Activated CD8-positive, alpha-beta T cell treated with anti-CD3 and anti-CD28 coated beads, Interleukin-2, amount 10 ng/mL, durations not matched to agents 7 days and 5 days (primary cell): Measurements from ENCODE around the gene SMARCE1. TPM values are rescaled to one million over a fixed set of nuclear protein-coding genes. Genes with fewer than 3 reads are reported as not detected.

Experiments used
- ATAC-seq: fragments of 150-1000 bp; cut with Tn5 transposase; one replicate; pipeline ENCODE4 v1.10.0; 2021; ENCODE audit warnings: moderate library complexity
- CTCF ChIA-PET: fragments of 350-600 bp; sonication (Branson Sonifier 250); formaldehyde crosslinking; loops from one replicate; lab custom pipeline; 2021; ENCODE audit warnings: antibody characterized with exemption; lab: Charles Lee
- POLR2A ChIA-PET: fragments of 350-600 bp; sonication (Branson Sonifier 250); formaldehyde crosslinking; loops from one replicate; lab custom pipeline; 2021; ENCODE audit warnings: antibody characterized with exemption; lab: Charles Lee
- DNase-seq: peaks from one replicate; pipeline ENCODE4 v3.0.0-alpha.2; 2020
- H3K27ac Mint-ChIP-seq: one replicate; pipeline ENCODE4 v1.8.0; 2021; ENCODE audit warnings: mild to moderate bottlenecking, mixed read lengths
- H3K27me3 Mint-ChIP-seq: one replicate; pipeline ENCODE4 v1.8.0; 2021; ENCODE audit warnings: low read depth, mixed read lengths
- H3K36me3 Mint-ChIP-seq: one replicate; pipeline ENCODE4 v1.8.0; 2021; ENCODE audit warnings: low read depth, mixed read lengths
- H3K4me1 Mint-ChIP-seq: one replicate; pipeline ENCODE4 v1.8.0; 2021; ENCODE audit warnings: low read depth, mixed read lengths
- H3K4me3 Mint-ChIP-seq: one replicate; pipeline ENCODE4 v1.8.0; 2021; ENCODE audit warnings: mild to moderate bottlenecking, mixed read lengths
- H3K9me3 Mint-ChIP-seq: one replicate; pipeline ENCODE4 v1.8.0; 2022; ENCODE audit warnings: mixed read lengths; ENCODE audit not compliant: insufficient read depth
- total RNA-seq, 2 experiments: library from RNA; stranded (reverse); gene quantifications; one replicate each; pipeline ENCODE4 v1.2.3, GENCODE V29; 2021

SMARCE1 gene
- total RNA-seq, 2 experiments from 2014 or later, result 104 to 110 TPM

- peaks cover 56% of the 10 kb centered on the region for H3K4me1 Mint-ChIP-seq
- ChIA-PET CTCF (interaction anchor here (1.1 to 5.0 kb wide), 7 partner anchors 11 to 83 kb away, joined by 3 to 63 read pairs (median 14); partner anchors contain the start of gene CCR7), POLR2A (no interaction called here)
- H3K4me3 Mint-ChIP-seq, result peak overlapping the region; percentile 20
- H3K36me3 Mint-ChIP-seq, result peaks cover 49% of the 10 kb centered on the region
- H3K9me3 Mint-ChIP-seq, result no peaks in the 10 kb centered on the region
- H3K27me3 Mint-ChIP-seq, result no peaks in the 10 kb centered on the region
- ATAC-seq (no peak), DNase-seq (no peak)
- peak overlapping the region; percentile 22 for H3K27ac Mint-ChIP-seq
Observed at GRCh38 chr17:40645291-40645690, 2.3 kb downstream of the SMARCE1 start.

- peaks cover 24% of the 10 kb centered on the region for H3K4me1 Mint-ChIP-seq
- H3K9me3 Mint-ChIP-seq, result no peaks in the 10 kb centered on the region
- CTCF ChIA-PET, result interaction anchor here (0.7 to 1.3 kb wide), 2 partner anchors 9 to 1684 kb away, joined by 3 read pairs; no protein-coding TSS in a partner anchor
- H3K4me3 Mint-ChIP-seq, result no peak overlapping the region
- POLR2A ChIA-PET, result no interaction called here
- H3K27ac Mint-ChIP-seq, result peak overlapping the region; percentile 16
- H3K27me3 Mint-ChIP-seq, result no peaks in the 10 kb centered on the region
- ATAC-seq, result no peak
- no peak for DNase-seq
- H3K36me3 Mint-ChIP-seq, result peaks cover 61% of the 10 kb centered on the region
Observed at GRCh38 chr17:40637931-40638330, 9.7 kb downstream of the SMARCE1 start.

- POLR2A ChIA-PET, result interaction anchor here (0.6 to 0.7 kb wide), 3 partner anchors 9 to 369 kb away, joined by 3 to 5 read pairs (median 4); no protein-coding TSS in a partner anchor
- peak overlapping the region; percentile 12 for H3K27ac Mint-ChIP-seq
- no peak overlapping the region for H3K4me3 Mint-ChIP-seq
- H3K36me3 Mint-ChIP-seq, result peaks cover 68% of the 10 kb centered on the region
- ATAC-seq (no peak), DNase-seq (no peak)
- CTCF ChIA-PET, result interaction anchor here (0.6 to 3.2 kb wide), 6 partner anchors 9 to 432 kb away, joined by 3 to 17 read pairs (median 10); no protein-coding TSS in a partner anchor
- H3K27me3 Mint-ChIP-seq, result no peaks in the 10 kb centered on the region
- no peaks in the 10 kb centered on the region for H3K9me3 Mint-ChIP-seq
- H3K4me1 Mint-ChIP-seq, result peaks cover 7% of the 10 kb centered on the region
Observed at GRCh38 chr17:40633871-40634270, 13.7 kb downstream of the SMARCE1 start.

GRCh38 chr17:40632216-40632615, 15.4 kb downstream of the SMARCE1 start:
- POLR2A ChIA-PET, result no interaction called here
- peaks cover 71% of the 10 kb centered on the region for H3K36me3 Mint-ChIP-seq
- H3K9me3 Mint-ChIP-seq, result no peaks in the 10 kb centered on the region
- ATAC-seq (no peak), DNase-seq (no peak)
- no peaks in the 10 kb centered on the region for H3K27me3 Mint-ChIP-seq
- no peak overlapping the region for H3K4me3 Mint-ChIP-seq
- CTCF ChIA-PET, result no interaction called here
- H3K4me1 Mint-ChIP-seq, result peaks cover 2% of the 10 kb centered on the region
- no peak overlapping the region for H3K27ac Mint-ChIP-seq

- no peak overlapping the region for H3K4me3 Mint-ChIP-seq
- CTCF ChIA-PET, result interaction anchor here (1.1 to 2.5 kb wide), 4 partner anchors 10 to 17 kb away, joined by 4 to 13 read pairs (median 4); no protein-coding TSS in a partner anchor
- no peak for DNase-seq
- H3K36me3 Mint-ChIP-seq, result peaks cover 67% of the 10 kb centered on the region
- ATAC-seq, result no peak
- POLR2A ChIA-PET, result no interaction called here
- peaks cover 9% of the 10 kb centered on the region for H3K4me1 Mint-ChIP-seq
- no peaks in the 10 kb centered on the region for H3K9me3 Mint-ChIP-seq
- no peaks in the 10 kb centered on the region for H3K27me3 Mint-ChIP-seq
- H3K27ac Mint-ChIP-seq, result no peak overlapping the region
Observed at GRCh38 chr17:40629842-40630241, 17.8 kb downstream of the SMARCE1 start.

- H3K27ac Mint-ChIP-seq, result no peak overlapping the region
- peaks cover 34% of the 10 kb centered on the region for H3K36me3 Mint-ChIP-seq
- peaks cover 50% of the 10 kb centered on the region for H3K4me1 Mint-ChIP-seq
- ATAC-seq, result no peak
- ChIA-PET POLR2A (interaction anchor here (0.8 to 2.4 kb wide), 9 partner anchors 8 to 70 kb away, joined by 3 to 10 read pairs (median 4); partner anchors contain the start of gene SMARCE1), CTCF (interaction anchor here (0.8 to 5.3 kb wide), 11 partner anchors 9 to 1038 kb away, joined by 3 to 27 read pairs (median 4); partner anchors contain the start of gene SMARCE1)
- no peaks in the 10 kb centered on the region for H3K27me3 Mint-ChIP-seq
- no peak for DNase-seq
- H3K9me3 Mint-ChIP-seq, result no peaks in the 10 kb centered on the region
- H3K4me3 Mint-ChIP-seq, result no peak overlapping the region
Observed at GRCh38 chr17:40625311-40625710, 22.3 kb downstream of the SMARCE1 start.

- no peaks in the 10 kb centered on the region for H3K27me3 Mint-ChIP-seq
- ATAC-seq (no peak), DNase-seq (no peak)
- H3K36me3 Mint-ChIP-seq, result peaks cover 24% of the 10 kb centered on the region
- no peaks in the 10 kb centered on the region for H3K9me3 Mint-ChIP-seq
- CTCF ChIA-PET, result interaction anchor here (2.9 to 5.3 kb wide), 4 partner anchors 8 to 62 kb away, joined by 17 to 27 read pairs (median 18); partner anchors contain the start of gene SMARCE1
- H3K4me3 Mint-ChIP-seq, result no peak overlapping the region
- peaks cover 64% of the 10 kb centered on the region for H3K4me1 Mint-ChIP-seq
- POLR2A ChIA-PET, result interaction anchor here (0.6 to 2.4 kb wide), 3 partner anchors 10 to 16 kb away, joined by 4 to 10 read pairs (median 5); no protein-coding TSS in a partner anchor
- no peak overlapping the region for H3K27ac Mint-ChIP-seq
Observed at GRCh38 chr17:40623419-40624210, 24.0 kb downstream of the SMARCE1 start.

- no peaks in the 10 kb centered on the region for H3K9me3 Mint-ChIP-seq
- CTCF ChIA-PET, result interaction anchor here (0.9 to 13.6 kb wide), 7 partner anchors 12 to 105 kb away, joined by 3 to 313 read pairs (median 4); partner anchors contain the start of genes CCR7 and SMARCE1
- H3K27me3 Mint-ChIP-seq, result no peaks in the 10 kb centered on the region
- peaks cover 70% of the 10 kb centered on the region for H3K4me1 Mint-ChIP-seq
- H3K27ac Mint-ChIP-seq, result peak overlapping the region; percentile 57
- POLR2A ChIA-PET, result interaction anchor here (0.8 to 1.1 kb wide), 4 partner anchors 18 to 196 kb away, joined by 3 to 5 read pairs (median 3); no protein-coding TSS in a partner anchor
- peak overlapping the region; percentile 20 for H3K4me3 Mint-ChIP-seq
- peaks cover 16% of the 10 kb centered on the region for H3K36me3 Mint-ChIP-seq
- ATAC-seq, result peak; percentile 74
- peak; percentile 69 for DNase-seq
Observed at GRCh38 chr17:40622509-40622928, 25.1 kb downstream of the SMARCE1 start.

GRCh38 chr17:40621578-40621977, 26.0 kb downstream of the SMARCE1 start:
- POLR2A ChIA-PET, result interaction anchor here (0.9 to 1.1 kb wide), 2 partner anchors 19 kb away, joined by 3 read pairs; no protein-coding TSS in a partner anchor

GRCh38 chr17:40621019-40621418, 26.6 kb downstream of the SMARCE1 start:
- H3K9me3 Mint-ChIP-seq, result no peaks in the 10 kb centered on the region
- peaks cover 85% of the 10 kb centered on the region for H3K4me1 Mint-ChIP-seq
- peak overlapping the region; percentile 12 for H3K4me3 Mint-ChIP-seq
- peaks cover 6% of the 10 kb centered on the region for H3K36me3 Mint-ChIP-seq
- no peak for ATAC-seq
- ChIA-PET POLR2A (interaction anchor here (1.1 to 19.7 kb wide), 3 partner anchors 20 to 64 kb away, joined by 3 to 454 read pairs (median 10); partner anchors contain the start of genes CCR7 and SMARCE1), CTCF (interaction anchor here (0.7 to 13.6 kb wide), 11 partner anchors 12 to 182 kb away, joined by 3 to 313 read pairs (median 8); partner anchors contain the start of gene CCR7)
- H3K27ac Mint-ChIP-seq, result peak overlapping the region; percentile 76
- no peak for DNase-seq
- H3K27me3 Mint-ChIP-seq, result no peaks in the 10 kb centered on the region

More at GRCh38 chr17:40621578-40621977, 26.0 kb downstream of the SMARCE1 start:
- CTCF ChIA-PET, result interaction anchor here (0.7 to 13.6 kb wide), 7 partner anchors 12 to 106 kb away, joined by 3 to 313 read pairs (median 4); partner anchors contain the start of genes CCR7 and SMARCE1
- DNase-seq (no peak), ATAC-seq (no peak)
- Mint-ChIP-seq H3K4me3 (no peak overlapping the region), H3K36me3 (peaks cover 8% of the 10 kb centered on the region), H3K4me1 (peaks cover 79% of the 10 kb centered on the region), H3K27ac (no peak overlapping the region), H3K9me3 (no peaks in the 10 kb centered on the region), H3K27me3 (no peaks in the 10 kb centered on the region)
